Neural crest cell (in vitro differentiated cells): ENCODE data around the gene CHTOP. TPM values are rescaled to one million over a fixed set of nuclear protein-coding genes. Genes with fewer than 3 reads are reported as not detected.
A peak's percentile ranks its signal among the peaks of the same experiment; 100 is the strongest.

ENCODE experiments used
- DNase-seq: peaks from one replicate; pipeline ENCODE4 v3.0.0; 2021; ENCODE audit warnings: low read depth, mixed read lengths, low spot score
- H3K27ac Mint-ChIP-seq: one replicate; pipeline ENCODE4 v1.8.0; 2021; ENCODE audit warnings: mild to moderate bottlenecking, mixed read lengths; ENCODE audit not compliant: unreplicated experiment
- H3K27me3 Mint-ChIP-seq: 2 replicates; pipeline ENCODE4 v1.8.0; 2021; ENCODE audit warnings: low read depth, mild to moderate bottlenecking, mixed read lengths
- H3K36me3 Mint-ChIP-seq: 2 replicates; pipeline ENCODE4 v1.8.0; 2021; ENCODE audit warnings: low read depth, mild to moderate bottlenecking, mixed read lengths
- H3K4me1 Mint-ChIP-seq: 2 replicates; pipeline ENCODE4 v1.8.0; 2021; ENCODE audit warnings: mixed read lengths
- H3K4me3 Mint-ChIP-seq: one replicate; pipeline ENCODE4 v1.8.0; 2021; ENCODE audit warnings: mild to moderate bottlenecking, mixed read lengths
- H3K9me3 Mint-ChIP-seq: 2 replicates; pipeline ENCODE4 v1.8.0; 2021; ENCODE audit warnings: mixed read lengths
- CTCF ChIP-seq: fragments of 200-600 bp; sonication (generic); conservative IDR thresholded peaks from 2 replicates; pipeline ENCODE4 v1.5.0; 2021; ENCODE audit warnings: antibody characterized with exemption, mild to moderate bottlenecking
- total RNA-seq: library from RNA; stranded (reverse); gene quantifications from 2 replicates; pipeline ENCODE4 v1.2.1, GENCODE V29; 2021

The CHTOP gene
- total RNA-seq, 1 donor from 2014 or later = 136 TPM

- H3K4me3 Mint-ChIP-seq = peak overlapping the region; percentile 27
- H3K27me3 Mint-ChIP-seq = no peaks in the 10 kb centered on the region
- peaks cover 47% of the 10 kb centered on the region for H3K4me1 Mint-ChIP-seq
- H3K27ac Mint-ChIP-seq = no peak overlapping the region
- TF ChIP-seq CTCF = no peak
- H3K36me3 Mint-ChIP-seq = no peaks in the 10 kb centered on the region
- DNase-seq = no peak
- H3K9me3 Mint-ChIP-seq = no peaks in the 10 kb centered on the region
Measured at GRCh38 chr1:153624965-153625611, 8.8 kb upstream of the CHTOP start.

GRCh38 chr1:153626477-153626903 is 7.4 kb upstream of the CHTOP start:
- Mint-ChIP-seq H3K9me3 (no peaks in the 10 kb centered on the region), H3K27me3 (no peaks in the 10 kb centered on the region), H3K36me3 (no peaks in the 10 kb centered on the region), H3K4me3 (peak overlapping the region; percentile 90), H3K4me1 (peaks cover 47% of the 10 kb centered on the region), H3K27ac (no peak overlapping the region)
- DNase-seq = no peak
- no peak for TF ChIP-seq CTCF

- Mint-ChIP-seq H3K9me3 (no peaks in the 10 kb centered on the region), H3K36me3 (no peaks in the 10 kb centered on the region), H3K4me1 (peaks cover 47% of the 10 kb centered on the region), H3K4me3 (peak within 1 kb of the TSS; percentile 90), H3K27ac (peak within 1 kb of the TSS; percentile 96), H3K27me3 (no peaks in the 10 kb centered on the region)
- peak; percentile 87 for DNase-seq
- TF ChIP-seq CTCF = peak; percentile 77
Measured at GRCh38 chr1:153626904-153627714, 6.8 kb upstream of the CHTOP start, which contains the start of gene S100A13. S100A13 (minus strand) TSS chr1:153627505; CDS start chr1:153626472, 1,033 bp downstream.

GRCh38 chr1:153627715-153628626 is 5.9 kb upstream of the CHTOP start, which contains the start of gene S100A1:
S100A1 (plus strand) TSS chr1:153628434; CDS start chr1:153630522, 2,088 bp downstream.
- Mint-ChIP-seq H3K27me3 (no peaks in the 10 kb centered on the region), H3K27ac (peak within 1 kb of the TSS; percentile 96), H3K9me3 (no peaks in the 10 kb centered on the region), H3K4me1 (peaks cover 43% of the 10 kb centered on the region), H3K36me3 (no peaks in the 10 kb centered on the region), H3K4me3 (peak within 1 kb of the TSS; percentile 90)
- TF ChIP-seq CTCF = no peak
- DNase-seq = no peak
